Gastrocnemius medialis (tissue), 4 donors: ENCODE results near the gene GPX3. TPM values are rescaled to one million over a fixed set of nuclear protein-coding genes. Genes with fewer than 3 reads are reported as not detected.

Experiments used
- ATAC-seq, 2 donors: fragments of 150-250 bp; one replicate each; pipeline ENCODE4 v1.9.1; 2016
- DNase-seq, 2 donors: peaks; one replicate each; pipeline ENCODE4 v3.0.0-alpha.2; 2019
- H3K27ac ChIP-seq, 4 donors: fragments of 200-600 bp; sonication (generic); 1 replicate in 1 of 4; 2 replicates in 3 of 4; pipeline ENCODE4 v1.5.1; 2016 to 2018; ENCODE audit warnings: mild to moderate bottlenecking in 2 of 4, moderate library complexity in 1 of 4
- H3K27me3 ChIP-seq, 3 donors: fragments of 200-600 bp; sonication (generic) in 2 of 3; 1 replicate in 1 of 3; 2 replicates in 2 of 3; pipeline versions ENCODE4 v1.5.1 to v1.6.0; 2016 to 2019; ENCODE audit warnings: mild to moderate bottlenecking in 1 of 3, moderate library complexity in 1 of 3
- H3K36me3 ChIP-seq, 2 donors: fragments of 200-600 bp; sonication (generic) in 1 of 2; one replicate each; pipeline ENCODE4 v1.5.1; 2017 to 2018
- H3K4me1 ChIP-seq, 2 donors: fragments of 200-600 bp; sonication (generic) in 1 of 2; one replicate each; pipeline ENCODE4 v1.5.1; 2016 to 2017; ENCODE audit warnings: mild to moderate bottlenecking in 2 of 2
- H3K4me3 ChIP-seq, 4 donors: fragments of 200-600 bp; sonication (generic) in 3 of 4; 1 replicate in 1 of 4; 2 replicates in 3 of 4; pipeline ENCODE4 v1.5.1; 2016 to 2019; ENCODE audit warnings: mild to moderate bottlenecking in 2 of 4
- H3K9me3 ChIP-seq, 3 donors: fragments of 200-600 bp; sonication (generic) in 2 of 3; 1 replicate in 1 of 3; 2 replicates in 2 of 3; pipeline ENCODE4 v1.5.1; 2016 to 2019
- POLR2A ChIP-seq, 2 donors: fragments of 450-650 bp; IDR thresholded peaks; one replicate each; pipeline ENCODE4 v1.6.1; 2017; ENCODE audit warnings: antibody characterized with exemption in 2 of 2, mild to moderate bottlenecking in 2 of 2, moderate library complexity in 2 of 2
- in situ Hi-C, 4 donors: fragments of 200-750 bp; cut with MboI; loops; one replicate each; pipeline versions ENCODE4 v1.15.0 to v1.8.0; 2017; ENCODE audit warnings: low sequenced_read_pairs in 4 of 4
- intact Hi-C: fragments of 100-400 bp; cut with DNase I; formaldehyde crosslinking; loops from one replicate; pipeline ENCODE4 v1.15.1; 2023; ENCODE audit warnings: low total_unique reads
- total RNA-seq, 4 donors: library from RNA; depleted of rRNA; stranded (reverse); fragments of >200 nt; gene quantifications; one replicate each; pipeline versions ENCODE4 v1.1.0 to v1.2.3, GENCODE V29; 2016
- TF ChIP-seq, protein P1 (sequence below), 5 experiments: fragments of 450-650 bp in 3 of 5; fragments of 200-600 bp in 2 of 5; sonication (generic) in 2 of 5; IDR thresholded peaks in 4 of 5; conservative IDR thresholded peaks in 1 of 5; 1 replicate in 4 of 5; 2 replicates in 1 of 5; pipeline ENCODE4 v1.5.1; 2016 to 2019; ENCODE audit warnings: antibody characterized with exemption in 5 of 5, mild to moderate bottlenecking in 3 of 5, moderate library complexity in 3 of 5

GPX3 gene
- total RNA-seq, 4 donors from 2014 or later, result 504 to 1,227 (median 655) TPM

DNA sequence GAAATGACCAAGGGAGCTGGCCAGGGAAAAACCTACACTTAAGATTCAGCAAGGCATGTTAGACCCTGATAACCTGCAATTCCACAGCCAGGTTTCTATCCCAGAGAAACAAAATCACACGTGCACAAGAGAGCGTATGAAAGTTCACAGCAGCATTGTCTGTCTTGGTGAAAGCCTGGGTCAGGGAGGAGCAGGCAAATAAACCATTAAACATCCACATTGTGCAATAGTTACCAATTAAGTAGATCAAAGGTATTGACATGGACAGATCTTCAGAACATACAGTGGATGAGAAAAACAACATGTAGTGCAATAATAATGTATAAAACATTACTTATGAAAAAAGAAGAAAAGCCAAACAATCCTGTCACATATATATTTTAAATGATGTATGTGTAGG is 15.9 kb upstream of the GPX3 start:
- ATAC-seq, result no peak
- in situ Hi-C loops, result loop anchor here in 2 of 4 donors (5.0 to 10.0 kb wide), 4 partner anchors 38 to 113 kb away; no protein-coding TSS in a partner anchor
- TF ChIP-seq POLR2A (IDR thresholded peaks at IDR 0.05), result no peak
- TF ChIP-seq, protein P1, sequence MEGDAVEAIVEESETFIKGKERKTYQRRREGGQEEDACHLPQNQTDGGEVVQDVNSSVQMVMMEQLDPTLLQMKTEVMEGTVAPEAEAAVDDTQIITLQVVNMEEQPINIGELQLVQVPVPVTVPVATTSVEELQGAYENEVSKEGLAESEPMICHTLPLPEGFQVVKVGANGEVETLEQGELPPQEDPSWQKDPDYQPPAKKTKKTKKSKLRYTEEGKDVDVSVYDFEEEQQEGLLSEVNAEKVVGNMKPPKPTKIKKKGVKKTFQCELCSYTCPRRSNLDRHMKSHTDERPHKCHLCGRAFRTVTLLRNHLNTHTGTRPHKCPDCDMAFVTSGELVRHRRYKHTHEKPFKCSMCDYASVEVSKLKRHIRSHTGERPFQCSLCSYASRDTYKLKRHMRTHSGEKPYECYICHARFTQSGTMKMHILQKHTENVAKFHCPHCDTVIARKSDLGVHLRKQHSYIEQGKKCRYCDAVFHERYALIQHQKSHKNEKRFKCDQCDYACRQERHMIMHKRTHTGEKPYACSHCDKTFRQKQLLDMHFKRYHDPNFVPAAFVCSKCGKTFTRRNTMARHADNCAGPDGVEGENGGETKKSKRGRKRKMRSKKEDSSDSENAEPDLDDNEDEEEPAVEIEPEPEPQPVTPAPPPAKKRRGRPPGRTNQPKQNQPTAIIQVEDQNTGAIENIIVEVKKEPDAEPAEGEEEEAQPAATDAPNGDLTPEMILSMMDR (IDR thresholded peaks at IDR 0.05 in 4 of 5, conservative IDR thresholded peaks at IDR 0.05 in 1 of 5), result no peak
- Histone ChIP-seq H3K36me3 (no peaks in the 10 kb centered on the region), H3K27ac (peak overlapping the region; percentile 69 to 82 (median 78)), H3K4me3 (no peak overlapping the region), H3K9me3 (no peaks in the 10 kb centered on the region), H3K4me1 (peaks cover 36 to 39% of the 10 kb centered on the region in 2 donors), H3K27me3 (no peaks in the 10 kb centered on the region)
- intact Hi-C loops, result no loop called here
- DNase-seq, result no peak

DNA sequence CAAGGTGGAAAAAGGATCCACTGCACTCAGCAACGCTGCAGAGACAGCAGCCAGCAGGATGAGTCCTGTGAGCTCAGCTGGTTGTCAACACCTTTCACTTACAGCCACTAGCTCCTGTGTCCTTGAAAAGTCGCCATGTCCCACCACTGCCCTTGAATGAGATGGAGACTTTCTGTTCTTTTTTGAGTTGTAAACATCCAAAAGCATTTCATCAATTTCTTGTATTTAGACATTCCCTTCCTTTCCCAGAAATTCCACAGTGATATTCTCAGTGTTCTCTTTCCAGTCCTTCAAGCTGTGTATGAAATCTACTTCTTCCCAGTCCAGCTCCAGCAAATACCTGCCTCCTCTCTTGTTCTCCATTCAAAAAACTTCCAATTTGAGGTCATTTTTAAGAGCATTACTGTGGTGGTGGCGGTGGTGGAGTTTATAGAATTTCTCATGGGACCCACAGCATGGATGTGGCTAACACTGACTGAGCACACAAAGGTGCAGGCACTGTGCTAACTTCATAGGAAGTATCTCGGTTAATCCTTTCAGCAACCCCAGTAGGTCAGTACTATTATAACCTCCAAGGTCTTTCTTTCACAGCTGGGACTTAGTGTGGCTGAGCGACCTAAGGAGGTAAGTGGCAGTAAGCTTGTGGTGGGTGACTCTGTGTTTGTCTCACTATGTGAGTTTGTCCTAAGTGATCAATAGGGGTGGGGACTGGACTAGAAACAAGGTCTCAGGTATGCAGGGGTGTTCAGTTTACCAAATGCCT is 15.0 kb upstream of the GPX3 start:
- ATAC-seq, result peak; percentile 54 to 63
- peak overlapping the region in 1 of 4 donors; percentile 18 for H3K4me3 ChIP-seq
- H3K9me3 ChIP-seq, result no peaks in the 10 kb centered on the region
- in situ Hi-C loops (loop anchor here in 2 of 4 donors (5.0 to 10.0 kb wide), 2 partner anchors 42 to 89 kb away; no protein-coding TSS in a partner anchor), intact Hi-C loops (no loop called here)
- no peaks in the 10 kb centered on the region for H3K36me3 ChIP-seq
- DNase-seq, result peak; percentile 69 to 82
- peak overlapping the region; percentile 69 to 82 (median 78) for H3K27ac ChIP-seq
- no peaks in the 10 kb centered on the region for H3K27me3 ChIP-seq
- H3K4me1 ChIP-seq, result peaks cover 34% of the 10 kb centered on the region in 2 donors
- TF ChIP-seq, protein P1 (IDR thresholded peaks at IDR 0.05 in 4 of 5, conservative IDR thresholded peaks at IDR 0.05 in 1 of 5), result no peak
- TF ChIP-seq POLR2A (IDR thresholded peaks at IDR 0.05), result peak in 1 of 2 donors; percentile 17

DNA sequence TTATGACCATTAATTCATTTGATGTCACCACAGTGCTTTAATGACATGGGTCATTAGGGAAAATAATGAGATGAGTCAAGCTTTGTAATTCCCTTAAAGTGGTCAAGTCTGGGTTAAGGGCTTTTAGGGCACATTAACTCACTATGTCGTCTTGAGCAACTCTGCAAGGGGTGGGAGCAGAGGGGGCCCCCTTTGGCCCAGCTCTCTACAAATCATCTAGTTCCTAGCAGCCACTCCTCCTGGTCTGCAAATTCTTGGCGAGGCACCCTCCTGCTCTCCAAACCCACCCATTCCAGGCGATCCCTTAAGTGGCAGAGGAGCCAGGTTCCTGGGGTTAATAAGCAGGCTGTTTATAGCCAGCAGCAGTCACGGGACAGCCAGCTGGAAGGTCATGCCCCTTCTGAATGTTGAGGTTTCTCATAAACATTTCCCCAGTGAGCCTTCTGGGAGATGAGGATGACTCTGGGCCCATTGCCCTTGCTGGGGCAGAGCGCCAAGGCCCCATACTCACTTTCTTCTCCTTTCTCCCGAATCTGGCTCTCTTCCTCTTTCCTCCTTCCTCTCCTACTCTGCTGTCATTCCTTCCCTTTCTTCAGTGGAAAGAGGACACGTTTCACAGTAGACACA is 14.3 kb upstream of the GPX3 start:
- intact Hi-C loops (no loop called here), in situ Hi-C loops (loop anchor here in 2 of 4 donors (5.0 to 10.0 kb wide), 2 partner anchors 41 to 89 kb away; no protein-coding TSS in a partner anchor)
- TF ChIP-seq POLR2A (IDR thresholded peaks at IDR 0.05), result peak in 1 of 2 donors; percentile 23
- TF ChIP-seq, protein P1 (IDR thresholded peaks at IDR 0.05 in 4 of 5, conservative IDR thresholded peaks at IDR 0.05 in 1 of 5), result no peak
- ATAC-seq (peak; percentile 69 to 73), DNase-seq (peak; percentile 83 to 92)
- H3K4me1 ChIP-seq, result peaks cover 34% of the 10 kb centered on the region in 2 donors
- no peaks in the 10 kb centered on the region for H3K9me3 ChIP-seq
- peak overlapping the region in 1 of 4 donors; percentile 18 for H3K4me3 ChIP-seq
- peak overlapping the region; percentile 69 to 82 (median 78) for H3K27ac ChIP-seq
- H3K27me3 ChIP-seq, result no peaks in the 10 kb centered on the region
- H3K36me3 ChIP-seq, result no peaks in the 10 kb centered on the region

DNA sequence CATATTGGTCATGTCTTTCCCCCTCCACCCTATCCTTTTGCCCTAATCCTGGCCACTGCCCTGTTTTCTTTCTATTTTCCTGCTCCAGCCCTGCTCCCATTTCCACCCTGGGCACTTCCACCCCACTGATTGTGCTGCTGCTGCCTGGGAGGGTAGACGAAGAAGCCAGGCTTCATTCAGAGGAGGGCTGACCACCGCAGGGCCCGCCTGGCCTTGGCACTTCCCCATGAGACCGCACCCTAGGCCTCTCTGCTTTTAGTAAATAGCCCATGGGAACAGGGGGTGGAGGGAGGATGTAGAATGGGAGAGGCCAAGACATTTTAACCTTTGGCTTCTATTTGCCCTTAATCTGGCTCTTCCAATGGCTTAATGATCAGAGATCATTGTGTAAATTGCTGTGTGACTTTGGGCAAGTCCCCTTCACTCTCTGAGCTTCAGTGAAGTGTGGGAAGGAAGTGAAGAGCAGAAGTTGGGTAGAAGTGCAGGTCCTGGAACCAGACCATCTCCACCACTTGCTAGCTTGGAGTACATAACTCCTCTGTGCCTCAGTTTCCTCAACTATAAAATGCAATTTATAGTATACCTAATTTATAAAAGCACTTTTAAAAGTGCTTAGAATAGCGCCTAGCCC is 13.6 kb upstream of the GPX3 start:
- peak in 1 of 2 donors; percentile 38 for DNase-seq
- Histone ChIP-seq H3K27ac (peak overlapping the region; percentile 69 to 82 (median 78)), H3K27me3 (no peaks in the 10 kb centered on the region), H3K4me3 (no peak overlapping the region), H3K36me3 (no peaks in the 10 kb centered on the region), H3K4me1 (peaks cover 34% of the 10 kb centered on the region in 2 donors), H3K9me3 (no peaks in the 10 kb centered on the region)
- TF ChIP-seq POLR2A (IDR thresholded peaks at IDR 0.05), result no peak
- TF ChIP-seq, protein P1 (IDR thresholded peaks at IDR 0.05 in 4 of 5, conservative IDR thresholded peaks at IDR 0.05 in 1 of 5), result no peak
- in situ Hi-C loops (loop anchor here in 2 of 4 donors (5.0 to 10.0 kb wide), 2 partner anchors 40 to 88 kb away; no protein-coding TSS in a partner anchor), intact Hi-C loops (no loop called here)
- ATAC-seq, result peak in 1 of 2 donors; percentile 6
